Stimulated activated CD4-positive, alpha-beta T cell treated with anti-CD3 and anti-CD28 coated beads, TNF-alpha, amount 100 ng/mL, for 48 hours (primary cell): ENCODE measurements around the gene RBKS.

Experiments used
- DNase-seq, 3 donors: peaks; one replicate each; pipeline ENCODE4 v3.0.0-alpha.2; 2020; ENCODE audit warnings: low read depth in 3 of 3

Gene RBKS

DNA sequence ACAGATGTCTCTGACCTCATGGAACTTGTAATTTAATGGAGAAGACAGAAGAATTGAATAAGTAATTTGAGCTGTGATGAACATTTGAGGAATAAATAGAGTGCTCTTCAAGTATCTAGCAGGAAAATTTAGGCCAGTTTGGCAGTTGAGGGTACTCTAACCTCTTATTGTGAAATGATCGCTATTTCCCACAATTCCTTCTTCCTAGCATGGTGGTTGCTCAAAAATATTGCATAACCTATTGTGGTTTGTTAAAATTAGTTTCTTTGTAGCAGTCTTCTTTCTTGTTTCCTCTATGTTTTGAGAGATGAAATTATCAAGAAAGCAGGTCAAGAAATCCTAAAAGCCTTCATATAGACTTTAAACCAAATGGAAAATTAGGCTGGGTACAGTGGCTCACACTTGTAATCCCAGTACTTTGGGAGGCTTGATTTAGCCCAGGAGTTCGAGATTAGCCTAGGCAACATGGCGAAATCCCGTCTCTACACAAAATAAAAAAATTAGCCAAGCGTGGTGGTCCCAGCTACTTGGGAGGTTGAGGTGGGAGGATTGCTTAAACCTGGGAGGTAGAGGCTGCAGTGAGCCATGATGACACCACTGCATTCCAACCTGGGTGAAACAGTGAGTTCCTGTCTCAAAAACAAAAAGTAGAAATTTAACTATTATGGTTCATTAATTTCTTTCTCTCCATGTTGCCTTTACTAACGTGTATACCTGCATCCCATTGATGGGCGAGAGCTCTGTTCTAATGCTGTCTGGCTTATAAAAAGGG is 58.7 kb downstream of the RBKS start:
- no peak for DNase-seq

DNA sequence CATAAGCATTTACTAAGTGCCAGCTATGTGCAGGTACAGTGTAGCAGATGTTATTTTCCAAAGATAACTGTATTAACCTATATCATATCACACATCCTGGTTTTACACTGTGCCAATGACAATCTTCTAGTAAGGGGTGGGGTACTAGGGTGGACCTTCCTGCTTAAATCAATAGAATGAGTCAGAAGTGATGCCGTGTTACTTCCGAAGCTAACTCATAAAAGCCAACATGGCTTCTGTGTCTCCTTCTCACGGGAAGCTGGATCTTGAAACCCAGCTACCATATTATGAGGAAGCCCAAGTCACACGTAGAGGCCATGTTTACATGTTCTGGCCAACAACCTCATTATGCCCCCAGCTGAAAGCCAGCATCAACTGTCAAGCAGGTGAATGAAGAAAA is 59.5 kb downstream of the RBKS start:
- DNase-seq, result no peak

DNA sequence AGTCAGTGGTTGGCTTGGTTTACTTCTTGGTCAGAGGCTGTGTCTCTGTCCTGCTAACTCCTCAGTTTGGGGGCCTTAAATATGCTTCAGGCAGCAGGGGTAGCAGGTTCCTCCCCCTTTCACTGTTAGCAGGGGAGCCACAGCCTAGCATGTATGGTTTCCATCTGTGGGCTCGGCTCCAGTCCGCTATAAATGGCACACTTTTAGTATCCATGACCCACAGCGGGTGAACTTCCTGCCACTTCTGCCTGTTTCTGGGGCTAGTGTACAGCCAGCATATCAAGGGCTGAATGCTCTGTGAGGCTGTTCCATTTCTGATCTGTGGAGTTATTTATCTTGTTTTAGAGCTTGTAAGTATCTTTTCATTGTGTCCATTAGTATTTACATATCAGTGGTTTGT is 60.4 kb downstream of the RBKS start:
- DNase-seq, result no peak

- DNase-seq, result no peak
Measured at GRCh38 chr2:27828305-27828704, 61.9 kb downstream of the RBKS start.

DNA sequence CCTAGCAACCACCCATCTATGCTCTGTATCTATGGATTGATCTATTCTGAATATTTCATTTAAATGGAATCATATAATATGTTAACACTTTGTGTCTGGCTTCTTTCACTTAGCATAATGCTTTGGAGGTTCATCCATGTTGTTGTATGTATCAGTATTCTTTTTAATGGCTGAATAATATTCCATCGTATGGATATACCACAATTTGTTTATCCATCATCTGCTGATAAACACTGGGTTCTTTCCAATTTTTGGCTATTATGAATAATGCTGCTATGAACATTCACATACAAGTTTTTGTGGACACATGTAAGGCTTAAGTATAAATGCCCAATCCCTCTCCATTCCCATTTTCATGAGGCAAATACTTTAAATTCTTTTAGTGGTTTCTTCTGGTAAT is 65.8 kb downstream of the RBKS start:
- DNase-seq, result no peak

DNA sequence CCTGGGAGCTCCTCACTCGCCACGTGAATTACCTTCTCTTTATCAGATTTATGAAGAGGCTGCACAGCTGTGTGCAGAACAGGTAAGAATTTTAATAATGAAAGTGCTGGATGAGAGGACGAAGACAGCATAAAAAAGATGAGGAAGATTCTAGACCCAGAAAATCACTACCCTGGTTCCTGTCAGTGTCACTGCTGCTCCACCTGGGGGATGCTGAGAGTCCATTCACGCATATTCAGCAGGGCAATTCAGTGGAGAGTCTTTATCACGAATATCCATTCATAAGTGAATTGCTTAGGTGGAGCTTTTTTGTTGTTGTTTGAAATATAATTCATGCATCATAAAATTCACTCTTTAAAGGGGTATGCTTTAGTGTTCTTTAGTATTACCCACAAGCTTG is 66.6 kb downstream of the RBKS start:
- no peak for DNase-seq

DNA sequence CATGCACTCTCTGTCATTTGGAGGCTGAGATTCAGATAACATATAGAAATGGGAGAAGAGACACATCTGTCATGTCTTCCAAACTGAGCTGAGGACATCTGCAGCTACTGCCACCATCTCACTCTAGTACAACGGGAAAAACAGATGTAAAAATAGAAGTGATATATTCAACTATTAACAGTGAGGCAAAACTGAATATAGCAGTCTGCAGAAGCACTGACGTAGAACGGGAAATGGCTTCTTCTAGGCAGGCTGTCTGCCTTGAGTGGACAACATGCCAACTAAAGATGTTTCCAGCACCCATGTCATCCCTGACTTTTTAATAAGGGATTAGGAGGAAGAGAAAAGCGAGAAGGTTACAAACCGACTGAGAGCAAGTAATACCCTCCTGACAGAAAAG is 67.1 kb downstream of the RBKS start:
- no peak for DNase-seq

DNA sequence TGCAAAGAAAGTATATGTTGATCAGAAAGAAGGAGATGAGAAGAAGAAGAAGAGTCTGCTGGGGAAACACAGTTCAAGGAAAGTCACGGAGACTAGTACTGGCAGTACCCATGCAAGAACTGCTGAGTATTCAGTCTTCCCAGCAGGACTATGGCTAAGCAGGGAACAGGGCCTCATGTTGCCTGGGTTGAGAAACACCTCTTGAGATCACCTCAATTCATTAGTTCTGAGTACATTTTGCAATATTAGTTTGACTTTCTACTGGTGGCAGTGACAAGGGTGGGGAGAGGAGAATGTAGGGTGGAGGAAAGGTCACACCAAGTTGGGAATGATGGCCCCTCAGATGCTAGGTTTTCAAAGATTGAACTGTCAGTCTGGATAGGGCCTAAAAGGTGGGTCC is 68.1 kb downstream of the RBKS start:
- no peak for DNase-seq

DNA sequence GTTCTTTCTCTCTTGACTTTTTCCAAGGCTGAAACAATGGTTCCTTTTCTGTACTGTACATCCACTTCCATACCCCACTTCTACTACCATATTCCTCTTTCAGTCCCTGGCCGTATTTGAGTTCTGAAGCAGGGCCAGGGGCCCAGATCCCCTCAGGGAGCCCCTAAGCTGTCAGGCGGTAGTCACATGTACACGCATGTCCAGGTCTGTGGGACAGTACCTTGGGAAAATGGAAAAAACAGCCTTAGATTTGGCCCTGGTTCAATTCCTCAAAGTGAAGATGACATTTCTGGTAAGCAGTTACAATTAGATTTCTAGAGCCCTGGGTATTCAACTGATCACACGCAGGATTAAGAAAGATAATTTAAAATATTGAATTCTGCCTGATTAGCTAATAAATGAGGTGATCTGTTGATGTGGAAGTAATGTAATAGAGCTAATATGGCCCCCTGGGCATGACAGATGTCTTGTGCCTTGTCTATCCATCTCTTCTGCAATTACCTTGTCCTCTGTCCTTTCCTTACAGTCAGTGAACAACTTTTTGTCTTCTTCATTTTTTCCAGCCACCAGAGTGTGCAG is 74.2 kb downstream of the RBKS start:
- no peak for DNase-seq

DNA sequence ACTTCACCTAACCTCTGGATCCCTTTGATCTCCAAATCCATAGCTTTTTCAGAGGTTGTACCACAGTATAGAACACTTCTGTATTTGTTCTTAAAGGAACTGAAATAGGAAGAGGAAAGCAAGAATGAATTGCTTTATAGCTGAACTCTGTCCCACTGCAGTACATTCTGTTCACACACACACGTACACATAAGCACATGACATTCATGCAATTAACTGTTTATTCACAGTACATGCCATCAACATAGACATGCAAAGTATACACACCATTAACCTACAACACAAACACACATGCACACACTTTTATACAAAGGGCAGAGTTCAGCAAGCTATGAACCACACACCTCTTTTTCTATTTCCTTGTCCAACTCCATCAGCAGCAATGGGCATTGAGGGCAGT is 75.4 kb downstream of the RBKS start:
- DNase-seq, result no peak

- no peak for DNase-seq
Measured at GRCh38 chr2:27811768-27812167, 78.4 kb downstream of the RBKS start.

- DNase-seq, result no peak
Measured at GRCh38 chr2:27810455-27810854, 79.7 kb downstream of the RBKS start.

DNA sequence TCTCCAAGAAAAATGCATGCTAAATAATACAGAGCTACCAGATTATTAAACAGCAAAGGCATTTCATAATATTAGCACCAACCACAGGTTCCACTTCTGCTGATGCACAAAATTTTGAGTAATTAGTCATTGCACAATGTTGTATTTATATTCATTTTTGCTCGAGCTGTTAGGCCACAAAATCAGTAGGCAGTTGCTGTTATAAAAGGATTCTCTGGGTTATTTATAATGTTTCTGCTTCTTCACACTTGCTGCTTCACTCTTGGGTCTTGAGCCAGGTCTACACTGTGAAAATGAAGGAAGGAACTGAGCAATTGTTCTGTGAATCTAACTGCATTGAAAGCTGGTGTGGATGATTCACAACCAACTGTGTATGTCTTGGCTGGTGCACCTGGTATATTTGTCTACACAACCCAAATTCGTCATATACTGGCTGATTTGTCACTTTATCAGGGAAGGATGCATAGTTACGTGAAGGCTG is 80.4 kb downstream of the RBKS start:
- no peak for DNase-seq

DNA sequence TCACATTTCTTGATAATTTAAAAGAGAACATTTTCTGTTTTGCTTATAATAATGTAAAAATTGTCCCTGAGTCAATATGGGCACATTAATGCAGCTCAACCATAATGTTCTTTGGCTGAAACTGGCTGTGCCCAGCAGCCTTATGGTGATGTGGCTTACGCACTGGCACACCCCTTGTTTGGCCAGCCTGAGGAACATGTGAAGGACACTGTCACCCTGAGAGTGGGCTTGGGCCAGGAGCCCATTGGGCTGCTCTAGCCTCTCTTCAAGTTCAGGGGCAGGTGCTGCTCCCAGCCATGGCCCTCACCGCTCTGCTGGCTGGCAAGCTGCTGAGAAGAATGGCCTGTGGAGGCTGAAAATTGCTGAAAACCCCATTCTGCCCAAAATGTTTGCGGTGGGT is 81.2 kb downstream of the RBKS start:
- no peak for DNase-seq

- no peak for DNase-seq
Measured at GRCh38 chr2:27808418-27808817, 81.8 kb downstream of the RBKS start.

DNA sequence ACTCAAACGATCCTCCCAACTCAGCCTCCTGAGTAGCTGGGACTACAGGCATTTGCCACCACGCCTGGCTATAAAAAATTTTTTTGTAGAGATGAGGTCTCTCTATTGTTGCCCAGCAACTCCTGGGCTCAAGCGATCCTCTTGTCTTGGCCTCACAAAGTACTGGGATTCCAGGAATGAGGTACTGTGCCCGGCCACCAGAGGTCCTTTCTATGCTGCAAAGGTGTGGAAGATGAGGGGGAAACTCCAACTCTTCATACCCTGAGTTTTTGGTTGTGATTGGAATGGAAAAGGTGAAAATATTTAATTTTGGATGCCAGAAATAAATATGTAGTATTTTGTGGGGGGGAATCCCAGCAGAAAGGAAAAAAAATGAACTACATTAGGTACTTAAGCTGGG is 82.7 kb downstream of the RBKS start:
- DNase-seq, result no peak

DNA sequence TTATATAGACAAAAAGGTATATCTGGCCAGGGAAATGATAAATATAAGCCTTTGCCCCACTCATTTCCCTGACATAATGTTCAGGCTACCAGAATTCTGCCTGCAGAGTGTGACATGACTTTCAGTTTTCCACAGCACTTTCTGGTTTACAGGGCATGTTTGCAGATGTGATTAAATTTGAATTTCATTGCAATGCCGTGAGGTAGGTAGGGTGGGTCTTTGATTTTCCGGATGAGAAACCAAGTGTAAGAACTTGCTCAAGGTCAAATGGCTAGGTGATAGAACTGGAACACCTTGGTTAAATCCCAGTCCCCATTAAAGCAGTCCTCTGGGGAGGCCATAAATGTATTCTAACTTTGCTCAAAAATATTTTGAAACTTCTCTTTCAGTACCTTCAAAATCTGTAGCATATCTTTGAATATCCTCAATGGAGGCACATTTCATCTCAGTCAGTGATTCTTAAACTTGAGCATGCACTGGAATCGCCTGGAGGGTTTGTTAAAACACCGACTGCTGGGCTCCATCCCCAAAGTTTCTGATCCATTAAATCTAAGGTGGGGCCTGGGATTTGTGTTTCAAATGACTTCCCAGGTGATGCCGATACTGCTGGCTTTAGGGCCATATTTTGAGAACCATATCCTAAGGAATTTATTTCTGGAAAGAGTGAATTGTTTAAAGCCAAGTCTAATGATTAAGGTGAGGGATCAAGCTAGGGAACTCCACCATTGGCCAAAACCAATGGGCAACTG is 83.7 kb downstream of the RBKS start:
- no peak for DNase-seq

DNA sequence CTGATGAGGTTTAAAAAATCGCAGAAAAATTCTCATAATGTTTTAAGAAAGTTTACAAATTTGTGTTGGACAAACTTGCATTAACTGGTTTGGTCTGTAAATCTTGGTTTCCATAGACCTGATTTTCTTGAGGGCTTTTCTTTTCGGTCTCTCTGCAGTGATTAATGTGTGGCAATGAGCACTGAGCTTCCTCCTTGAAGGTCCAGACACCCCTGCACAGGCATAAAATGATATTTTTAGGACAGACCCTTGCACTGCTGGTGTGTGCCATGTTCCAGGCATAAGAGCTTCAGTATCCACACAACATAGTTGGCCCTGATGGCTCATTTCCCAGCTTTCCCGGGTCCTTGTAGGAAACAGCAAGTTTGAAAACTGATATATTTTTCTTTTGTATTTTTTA is 85.0 kb downstream of the RBKS start:
- DNase-seq, result no peak

DNA sequence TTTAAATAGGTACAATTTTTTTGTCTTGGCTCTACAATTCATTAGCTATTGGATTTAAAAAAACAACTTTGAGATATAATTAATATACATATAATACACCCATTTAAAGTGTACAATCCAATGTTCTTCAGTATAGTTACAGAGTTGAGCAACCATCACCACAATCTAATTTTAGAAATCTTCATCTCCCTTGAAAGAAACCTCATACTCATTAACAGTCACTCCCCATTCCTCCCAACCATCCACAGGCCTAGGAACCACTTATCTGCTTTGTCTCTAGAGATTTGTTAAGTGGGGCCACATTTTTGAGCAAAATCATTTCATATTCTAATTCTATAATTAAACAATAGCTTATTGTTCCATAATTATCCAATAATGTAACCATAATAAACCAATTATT is 86.0 kb downstream of the RBKS start:
- no peak for DNase-seq

DNA sequence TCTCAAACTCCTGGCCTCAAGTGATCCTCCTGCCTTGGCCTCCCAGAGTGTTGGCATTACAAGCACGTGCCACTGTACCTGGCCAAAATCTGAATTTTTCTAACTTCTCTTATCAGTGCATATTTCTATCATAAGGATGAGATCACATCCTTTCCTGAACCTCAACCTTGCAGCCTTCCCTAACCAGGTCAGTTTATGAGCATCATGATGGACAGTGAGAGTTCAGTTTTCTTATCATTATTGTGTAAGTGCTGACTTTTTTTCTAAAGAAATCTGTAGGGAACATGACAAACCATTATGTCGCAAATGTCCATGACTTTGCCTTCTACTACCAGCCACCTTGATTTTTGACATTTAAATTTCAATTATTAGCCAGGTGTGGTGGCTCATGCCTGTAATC is 87.1 kb downstream of the RBKS start:
- no peak for DNase-seq

GRCh38 chr2:27802547-27802946 is 87.6 kb downstream of the RBKS start:
- DNase-seq, result no peak

DNA sequence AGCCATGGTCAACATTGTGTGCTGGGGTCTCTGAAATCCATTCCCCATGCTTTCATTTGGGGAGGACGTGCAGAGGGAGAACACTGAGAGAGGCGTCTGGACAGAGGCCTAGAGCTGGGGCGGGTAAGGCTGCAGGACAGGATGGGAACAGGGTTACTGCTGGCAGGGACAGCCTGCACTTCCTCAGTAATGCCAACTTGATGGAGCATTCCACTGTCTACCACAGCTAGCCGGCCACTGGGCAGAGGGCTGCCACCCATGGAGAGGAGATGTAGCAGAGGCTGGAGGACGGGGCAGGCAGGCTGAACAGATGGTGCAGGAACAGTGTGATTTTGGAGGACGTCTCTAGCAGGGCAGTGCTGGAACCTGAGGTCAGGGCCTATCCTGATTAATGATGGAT is 89.3 kb downstream of the RBKS start:
- DNase-seq, result no peak

- DNase-seq, result no peak
Measured at GRCh38 chr2:27799646-27800010, 90.6 kb downstream of the RBKS start.
